ENCODE results near the gene CNTRL. TPM values are rescaled to one million over a fixed set of nuclear protein-coding genes. Genes with fewer than 3 reads are reported as not detected.

The CNTRL gene
- total and polyA plus RNA-seq, 2 of the 8 experiments (the other 6 are each of a cell fraction or from before 2014, with no cell fraction given), result 5.1 to 13.9 TPM

GRCh38 chr9:121026768-121027167 lies 48.0 kb upstream of the CNTRL start:
- no peak for DNase-seq (ENCODE audit: low read depth in 1 of 2, low spot score in 2 of 2)
- no peaks in the 10 kb centered on the region for H3K36me3 ChIP-seq (ENCODE audit: control insufficient read depth in 2 of 4, insufficient read depth in 4 of 4, low read length in 3 of 4)
- H4K8ac ChIP-seq (ENCODE audit: extremely low read depth, insufficient read depth, low read length), result no peak overlapping the region
- H2BK12ac ChIP-seq (ENCODE audit: low read depth, low read length), result no peak overlapping the region
- no peaks in the 10 kb centered on the region for H3K4me1 ChIP-seq (replicated peaks in 1 of 4; ENCODE audit: control insufficient read depth in 3 of 4, insufficient read depth in 4 of 4, low read length in 3 of 4)
- H3K4me3 ChIP-seq (ENCODE audit: extremely low read depth in 1 of 4, insufficient read depth in 2 of 4, low read depth in 3 of 4, low read length in 4 of 4), result no peak overlapping the region
- H3K79me1 ChIP-seq (ENCODE audit: low read depth, low read length), result no peaks in the 10 kb centered on the region
- H4K91ac ChIP-seq (replicated peaks; ENCODE audit: insufficient read length, low read length), result no peak overlapping the region
- no peak for FAIRE-seq
- H2AK5ac ChIP-seq (ENCODE audit: low read depth, low read length), result no peak overlapping the region
- no peak overlapping the region for H3K27ac ChIP-seq (ENCODE audit: low read depth, low read length)
- no peaks in the 10 kb centered on the region for H3K79me2 ChIP-seq (ENCODE audit: control insufficient read depth in 1 of 2, insufficient read depth in 2 of 2, low read length in 2 of 2)
- no peak overlapping the region for H2BK120ac ChIP-seq (replicated peaks; ENCODE audit: low read depth, low read length)
- no peak overlapping the region for H2BK20ac ChIP-seq (ENCODE audit: low read length)
- H3K18ac ChIP-seq (ENCODE audit: extremely low read depth, low read length), result no peak overlapping the region
- ChIA-PET POLR2A (ENCODE audit: partially characterized antibody) (interaction anchor here (0.5 kb wide), 1 partner anchor 65 kb away, joined by 4 read pairs; no protein-coding TSS in a partner anchor), CTCF (ENCODE audit: partially characterized antibody) (no interaction called here)
- H4K20me1 ChIP-seq (replicated peaks in 1 of 2; ENCODE audit: control insufficient read depth in 1 of 2, insufficient read depth in 2 of 2, low read length in 2 of 2), result no peaks in the 10 kb centered on the region
- no peak overlapping the region for H2BK15ac ChIP-seq (ENCODE audit: low read length)
- H3K23ac ChIP-seq (ENCODE audit: insufficient read length), result no peak overlapping the region
- H3K9ac ChIP-seq (replicated peaks in 1 of 4; ENCODE audit: extremely low read depth in 1 of 4, low read depth in 3 of 4, low read length in 3 of 4), result no peak overlapping the region
- H3K4me2 ChIP-seq (ENCODE audit: insufficient read depth in 1 of 2, low read depth in 2 of 2, low read length in 2 of 2), result no peak overlapping the region
- H4K5ac ChIP-seq (ENCODE audit: insufficient read length, low read depth, low read length), result no peak overlapping the region
- H3K56ac ChIP-seq (replicated peaks; ENCODE audit: insufficient read length, low read depth, low read length), result no peak overlapping the region
- H3K9me3 ChIP-seq (ENCODE audit: insufficient read depth in 2 of 2, low read depth in 1 of 2, low read length in 1 of 2), result no peaks in the 10 kb centered on the region
- no peak overlapping the region for H2BK5ac ChIP-seq (ENCODE audit: low read depth, low read length)
- no peaks in the 10 kb centered on the region for H3K27me3 ChIP-seq (replicated peaks in 1 of 4; ENCODE audit: control insufficient read depth in 3 of 4, extremely low read depth in 1 of 4, insufficient read depth in 3 of 4, low read length in 3 of 4)
- H2AFZ ChIP-seq (ENCODE audit: low read length), result no peak overlapping the region
- no peak overlapping the region for H3K4ac ChIP-seq (replicated peaks; ENCODE audit: insufficient read length, low read depth, low read length)
- no peaks in the 10 kb centered on the region; the same call in 1 of the 2 replicates for H3K23me2 ChIP-seq (ENCODE audit: low read depth, low read length)
- no peak overlapping the region for H3K14ac ChIP-seq (ENCODE audit: insufficient read length)
- no peak for TF ChIP-seq CTCF (IDR thresholded peaks at IDR 0.05; ENCODE audit: control extremely low read depth in 1 of 3, insufficient read depth in 1 of 3, low read depth in 1 of 3, low read length in 3 of 3)
- TF ChIP-seq GTF2F1 (IDR thresholded peaks at IDR 0.05; ENCODE audit: borderline replicate concordance, low read depth, low read length), result no peak
- no peak for TF ChIP-seq SP4 (IDR thresholded peaks at IDR 0.05; ENCODE audit: low read length)
- TF ChIP-seq RNF2 (IDR thresholded peaks at IDR 0.05; ENCODE audit: borderline replicate concordance, low read depth, low read length, missing control alignments, poor library complexity, severe bottlenecking), result no peak
- TF ChIP-seq PHF8 (conservative IDR thresholded peaks at IDR 0.05; ENCODE audit: low read depth, low read length), result no peak
- TF ChIP-seq SAP30 (IDR thresholded peaks at IDR 0.05; ENCODE audit: insufficient read depth, insufficient replicate concordance, low read length), result no peak
- no peak for TF ChIP-seq CEBPB (IDR thresholded peaks at IDR 0.05; ENCODE audit: low read depth, low read length)
- no peak for TF ChIP-seq ZNF274 (IDR thresholded peaks at IDR 0.05; ENCODE audit: borderline replicate concordance, extremely low read depth, low read length)
- no peak for TF ChIP-seq YY1 (IDR thresholded peaks at IDR 0.05; ENCODE audit: low read depth, low read length)
- no peak for TF ChIP-seq NANOG (IDR thresholded peaks at IDR 0.05; ENCODE audit: insufficient read depth, low read depth, low read length, poor library complexity, severe bottlenecking)
- no peak for TF ChIP-seq KDM4A (IDR thresholded peaks at IDR 0.05; ENCODE audit: low read depth, low read length, severe bottlenecking)
